Astrocyte (in vitro differentiated cells and primary cell): ENCODE data around the gene MIPOL1. TPM values are rescaled to one million over a fixed set of nuclear protein-coding genes. Genes with fewer than 3 reads are reported as not detected.

Experiments used
- DNase-seq: peaks from one replicate; pipeline ENCODE4 v3.0.0-alpha.2; 2010; ENCODE audit warnings: low read depth
- FAIRE-seq: peaks from 2 replicates; lab custom pipeline; 2011; peaks lifted over from hg19 to GRCh38; lab: Jason Lieb, UNC
- H2AFZ ChIP-seq: 2 replicates; pipeline ENCODE4 v1.6.0; 2012; ENCODE audit warnings: low read depth, low read length, inconsistent platforms
- H3K27ac ChIP-seq: 2 replicates; pipeline ENCODE4 v1.5.1; 2011; ENCODE audit warnings: low read depth, low read length, inconsistent platforms
- H3K27me3 ChIP-seq: 2 replicates; pipeline ENCODE4 v1.6.0; 2011; ENCODE audit warnings: low read length, inconsistent platforms; ENCODE audit not compliant: insufficient read depth
- H3K36me3 ChIP-seq: 2 replicates; pipeline ENCODE4 v1.5.1; 2011; ENCODE audit warnings: low read length, inconsistent platforms; ENCODE audit not compliant: insufficient read depth
- H3K4me1 ChIP-seq: 2 replicates; pipeline ENCODE4 v1.5.1; 2011; ENCODE audit warnings: low read length, inconsistent platforms; ENCODE audit not compliant: insufficient read depth
- H3K4me2 ChIP-seq: 2 replicates; pipeline ENCODE4 v1.6.0; 2012; ENCODE audit warnings: low read length, inconsistent platforms
- H3K4me3 ChIP-seq: 2 replicates; pipeline ENCODE4 v1.5.1; 2011; ENCODE audit warnings: low read depth, mild to moderate bottlenecking, low read length, inconsistent platforms; ENCODE audit not compliant: insufficient read depth
- H3K79me2 ChIP-seq: 2 replicates; pipeline ENCODE4 v1.6.0; 2012; ENCODE audit warnings: mild to moderate bottlenecking, low read length, inconsistent platforms; ENCODE audit not compliant: insufficient read depth
- H3K9ac ChIP-seq: 2 replicates; pipeline ENCODE4 v1.6.0; 2012; ENCODE audit warnings: mild to moderate bottlenecking, low read length, inconsistent platforms
- H3K9me3 ChIP-seq: 2 replicates; pipeline ENCODE4 v1.5.1; 2012; ENCODE audit warnings: low read depth, mild to moderate bottlenecking, low read length, inconsistent platforms; ENCODE audit not compliant: insufficient read depth
- H4K20me1 ChIP-seq: 2 replicates; pipeline ENCODE4 v1.6.0; 2012; ENCODE audit warnings: low read length, inconsistent platforms; ENCODE audit not compliant: insufficient read depth
- H3K27ac Mint-ChIP-seq: one replicate; pipeline ENCODE4 v1.8.0; 2021; ENCODE audit warnings: mild to moderate bottlenecking, mixed read lengths; ENCODE audit not compliant: unreplicated experiment
- H3K27me3 Mint-ChIP-seq: one replicate; pipeline ENCODE4 v1.8.0; 2021; ENCODE audit warnings: low read depth, mixed read lengths; ENCODE audit not compliant: unreplicated experiment
- H3K36me3 Mint-ChIP-seq: one replicate; pipeline ENCODE4 v1.8.0; 2021; ENCODE audit warnings: low read depth, mixed read lengths; ENCODE audit not compliant: unreplicated experiment
- H3K4me1 Mint-ChIP-seq: one replicate; pipeline ENCODE4 v1.8.0; 2021; ENCODE audit warnings: low read depth, mixed read lengths; ENCODE audit not compliant: unreplicated experiment
- H3K4me3 Mint-ChIP-seq: one replicate; pipeline ENCODE4 v1.8.0; 2021; ENCODE audit warnings: mild to moderate bottlenecking, moderate library complexity, mixed read lengths; ENCODE audit not compliant: unreplicated experiment
- H3K9me3 Mint-ChIP-seq: one replicate; pipeline ENCODE4 v1.8.0; 2021; ENCODE audit warnings: mild to moderate bottlenecking, mixed read lengths; ENCODE audit not compliant: unreplicated experiment
- EZH2 ChIP-seq: IDR thresholded peaks from 2 replicates; pipeline ENCODE4 v1.6.1; 2012; ENCODE audit warnings: mild to moderate bottlenecking, low read length, inconsistent platforms; ENCODE audit not compliant: insufficient read depth
- total RNA-seq: library from RNA; stranded (reverse); gene quantifications from 2 replicates; pipeline ENCODE4 v1.2.1, GENCODE V29; 2021
- TF ChIP-seq, protein P1 (sequence below): IDR thresholded peaks from 2 replicates; pipeline ENCODE4 v1.5.1; 2011; ENCODE audit warnings: low read depth, mild to moderate bottlenecking, inconsistent platforms, low read length, moderate library complexity; ENCODE audit not compliant: insufficient read depth

The MIPOL1 gene
- total RNA-seq, 1 donor from 2014 or later, result 15.7 TPM

DNA sequence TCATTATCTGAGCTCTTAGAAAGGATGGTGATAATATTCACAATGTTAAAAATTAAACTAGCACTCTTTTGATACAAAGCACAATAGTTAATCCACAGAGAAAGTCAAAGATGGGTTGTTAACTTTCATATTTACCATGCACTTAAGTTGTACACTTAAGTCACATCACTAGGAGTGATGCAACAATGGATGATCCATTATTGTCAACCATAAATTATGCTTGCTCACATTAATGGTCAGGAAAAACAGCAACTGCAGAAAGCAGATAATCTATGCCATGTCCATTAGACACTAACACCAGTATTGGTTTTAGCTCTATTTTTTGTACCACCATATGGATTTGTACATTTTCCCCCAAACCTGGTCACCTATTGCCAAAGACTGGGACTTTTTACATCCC, 201.8 kb downstream of the MIPOL1 start:
- Mint-ChIP-seq H3K27me3 (no peaks in the 10 kb centered on the region), H3K9me3 (peaks cover 3% of the 10 kb centered on the region), H3K4me1 (peaks cover 6% of the 10 kb centered on the region), H3K4me3 (no peak overlapping the region), H3K27ac (no peak overlapping the region), H3K36me3 (peaks cover 5% of the 10 kb centered on the region)
- DNase-seq, result no peak
- Histone ChIP-seq H3K27ac (no peak overlapping the region), H3K27me3 (no peaks in the 10 kb centered on the region), H3K4me1 (no peaks in the 10 kb centered on the region), H3K36me3 (no peaks in the 10 kb centered on the region), H3K4me3 (no peak overlapping the region), H3K9me3 (no peaks in the 10 kb centered on the region), H3K79me2 (no peaks in the 10 kb centered on the region), H3K4me2 (no peak overlapping the region), H3K9ac (no peak overlapping the region), H2AFZ (no peak overlapping the region), H4K20me1 (no peaks in the 10 kb centered on the region)
- TF ChIP-seq, protein P1, sequence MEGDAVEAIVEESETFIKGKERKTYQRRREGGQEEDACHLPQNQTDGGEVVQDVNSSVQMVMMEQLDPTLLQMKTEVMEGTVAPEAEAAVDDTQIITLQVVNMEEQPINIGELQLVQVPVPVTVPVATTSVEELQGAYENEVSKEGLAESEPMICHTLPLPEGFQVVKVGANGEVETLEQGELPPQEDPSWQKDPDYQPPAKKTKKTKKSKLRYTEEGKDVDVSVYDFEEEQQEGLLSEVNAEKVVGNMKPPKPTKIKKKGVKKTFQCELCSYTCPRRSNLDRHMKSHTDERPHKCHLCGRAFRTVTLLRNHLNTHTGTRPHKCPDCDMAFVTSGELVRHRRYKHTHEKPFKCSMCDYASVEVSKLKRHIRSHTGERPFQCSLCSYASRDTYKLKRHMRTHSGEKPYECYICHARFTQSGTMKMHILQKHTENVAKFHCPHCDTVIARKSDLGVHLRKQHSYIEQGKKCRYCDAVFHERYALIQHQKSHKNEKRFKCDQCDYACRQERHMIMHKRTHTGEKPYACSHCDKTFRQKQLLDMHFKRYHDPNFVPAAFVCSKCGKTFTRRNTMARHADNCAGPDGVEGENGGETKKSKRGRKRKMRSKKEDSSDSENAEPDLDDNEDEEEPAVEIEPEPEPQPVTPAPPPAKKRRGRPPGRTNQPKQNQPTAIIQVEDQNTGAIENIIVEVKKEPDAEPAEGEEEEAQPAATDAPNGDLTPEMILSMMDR, result no peak
- no peak for TF ChIP-seq EZH2
- no peak for FAIRE-seq

DNA sequence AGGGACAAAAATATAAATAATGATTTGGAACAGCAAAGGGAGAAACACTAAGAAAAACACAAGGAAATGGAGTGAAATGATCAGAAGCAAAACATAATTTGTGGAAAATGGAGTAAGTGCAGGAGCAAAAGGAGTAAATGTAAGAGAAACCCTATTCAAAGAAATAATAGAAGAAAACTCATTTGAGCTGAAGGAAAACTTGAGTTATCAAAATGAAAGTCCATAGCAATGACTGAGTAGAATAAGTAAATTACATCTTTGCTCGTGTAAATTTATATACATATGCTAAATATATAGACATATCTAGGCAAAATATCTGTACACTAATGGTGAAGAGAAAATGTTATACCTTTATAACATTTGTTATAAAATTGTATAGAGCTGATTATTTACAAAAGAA, 203.4 kb downstream of the MIPOL1 start:
- Mint-ChIP-seq H3K4me3 (no peak overlapping the region), H3K27ac (no peak overlapping the region), H3K27me3 (no peaks in the 10 kb centered on the region), H3K9me3 (no peaks in the 10 kb centered on the region), H3K4me1 (peaks cover 6% of the 10 kb centered on the region), H3K36me3 (peaks cover 5% of the 10 kb centered on the region)
- Histone ChIP-seq H3K4me1 (no peaks in the 10 kb centered on the region), H2AFZ (no peak overlapping the region), H3K27ac (no peak overlapping the region), H3K9ac (no peak overlapping the region), H3K4me2 (no peak overlapping the region), H3K27me3 (no peaks in the 10 kb centered on the region), H3K4me3 (no peak overlapping the region), H3K79me2 (no peaks in the 10 kb centered on the region), H4K20me1 (no peaks in the 10 kb centered on the region), H3K36me3 (no peaks in the 10 kb centered on the region), H3K9me3 (no peaks in the 10 kb centered on the region)
- no peak for DNase-seq
- TF ChIP-seq, protein P1, result no peak
- no peak for TF ChIP-seq EZH2
- FAIRE-seq, result no peak

DNA sequence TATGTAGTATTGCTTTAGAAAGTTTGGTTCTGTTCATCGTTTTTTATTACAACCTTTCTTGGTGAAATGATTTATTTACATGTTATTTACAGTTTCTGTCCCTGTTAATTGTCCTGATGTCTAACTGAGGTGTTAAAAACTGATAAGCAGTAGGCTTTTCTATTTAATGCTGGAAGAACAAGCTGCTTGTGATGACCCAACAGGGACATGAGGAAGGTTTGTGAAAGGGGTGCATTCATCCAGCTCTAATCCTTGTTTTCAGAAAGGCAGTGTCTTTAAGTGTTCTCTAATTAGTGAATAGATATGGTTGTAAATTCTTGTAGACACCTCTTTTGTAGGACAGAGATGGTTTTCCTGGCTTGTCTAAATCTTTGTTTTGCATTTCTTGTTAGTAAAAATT, 205.9 kb downstream of the MIPOL1 start:
- no peak overlapping the region for H3K9ac ChIP-seq
- H3K36me3 Mint-ChIP-seq, result no peaks in the 10 kb centered on the region
- no peaks in the 10 kb centered on the region for H3K4me1 ChIP-seq
- no peaks in the 10 kb centered on the region for H3K27me3 Mint-ChIP-seq
- no peak overlapping the region for H3K4me3 Mint-ChIP-seq
- DNase-seq (no peak), FAIRE-seq (no peak)
- TF ChIP-seq, protein P1, result no peak
- no peak for TF ChIP-seq EZH2
- H3K9me3 Mint-ChIP-seq, result no peaks in the 10 kb centered on the region
- no peak overlapping the region for H2AFZ ChIP-seq
- H3K27me3 ChIP-seq, result no peaks in the 10 kb centered on the region
- no peak overlapping the region for H3K4me3 ChIP-seq
- no peaks in the 10 kb centered on the region for H3K9me3 ChIP-seq
- H3K36me3 ChIP-seq, result no peaks in the 10 kb centered on the region
- no peaks in the 10 kb centered on the region for H4K20me1 ChIP-seq
- H3K4me2 ChIP-seq, result no peak overlapping the region
- no peak overlapping the region for H3K27ac ChIP-seq
- H3K27ac Mint-ChIP-seq, result no peak overlapping the region
- peaks cover 6% of the 10 kb centered on the region for H3K4me1 Mint-ChIP-seq
- no peaks in the 10 kb centered on the region for H3K79me2 ChIP-seq
